ENCODE measurements around the gene CFAP299. TPM values are rescaled to one million over a fixed set of nuclear protein-coding genes. Genes with fewer than 3 reads are reported as not detected.

CFAP299 gene
- total and polyA plus RNA-seq, 4 donors = 3.0 to 9.0 (median 4.6) TPM

DNA sequence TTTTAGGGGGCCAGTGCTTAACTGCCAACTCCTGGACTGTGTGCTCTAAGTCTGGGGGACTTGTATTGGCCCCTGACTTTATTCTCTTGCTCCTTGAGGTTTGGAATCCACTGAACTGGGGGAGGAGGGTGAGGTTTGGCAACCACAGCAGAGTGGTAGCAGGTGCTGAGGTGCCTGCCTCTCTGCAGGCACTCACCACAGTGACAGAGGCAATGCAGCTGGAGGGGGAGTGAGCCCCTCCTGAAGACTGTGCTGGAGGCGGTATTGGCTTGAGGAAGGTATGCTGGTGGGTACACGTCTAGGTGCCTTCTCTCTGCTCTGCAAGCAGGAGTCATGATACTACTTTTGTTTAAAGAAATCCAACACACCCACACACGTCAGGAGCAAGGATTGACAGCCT, 24.6 kb downstream of the CFAP299 start:
- Histone ChIP-seq H3K36me3 (ENCODE audit: control insufficient read depth, insufficient read depth, low read length) (no peaks in the 10 kb centered on the region), H3K27me3 (ENCODE audit: control insufficient read depth, insufficient read depth, low read length) (no peaks in the 10 kb centered on the region), H3K9me3 (ENCODE audit: control insufficient read depth, insufficient read depth, low read length) (no peaks in the 10 kb centered on the region), H3K4me3 (ENCODE audit: low read depth, low read length) (no peak overlapping the region), H3K4me1 (ENCODE audit: control insufficient read depth, insufficient read depth, low read length) (no peaks in the 10 kb centered on the region), H3K27ac (ENCODE audit: low read depth, low read length) (no peak overlapping the region)
- no peak for DNase-seq (ENCODE audit: low read depth in 4 of 6, low spot score in 6 of 6)
- WGBS (ENCODE audit: insufficient coverage) = no CpG with 5 or more reads among the region's 3 CpGs

DNA sequence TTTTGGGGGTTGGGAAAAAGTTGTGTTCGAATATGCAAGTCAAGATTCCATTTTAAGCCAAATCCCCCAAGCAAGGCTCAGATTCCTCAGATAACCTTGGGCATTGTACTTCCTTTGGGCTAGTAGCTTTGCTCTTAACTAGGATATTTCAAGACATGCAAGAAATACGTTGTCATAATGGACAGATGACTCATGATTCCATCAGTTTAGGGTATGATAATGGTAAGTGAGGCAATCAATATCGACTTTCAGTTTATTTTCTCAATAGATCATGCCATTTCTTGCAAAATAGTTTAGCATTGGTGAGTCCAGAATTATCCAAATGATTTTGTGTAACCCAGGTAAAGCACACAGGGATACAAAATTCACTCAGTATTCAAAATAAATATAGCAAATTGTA, 25.4 kb downstream of the CFAP299 start:
- Histone ChIP-seq H3K27ac (ENCODE audit: low read depth, low read length) (no peak overlapping the region), H3K36me3 (ENCODE audit: control insufficient read depth, insufficient read depth, low read length) (no peaks in the 10 kb centered on the region), H3K4me3 (ENCODE audit: low read depth, low read length) (no peak overlapping the region), H3K4me1 (ENCODE audit: control insufficient read depth, insufficient read depth, low read length) (no peaks in the 10 kb centered on the region), H3K9me3 (ENCODE audit: control insufficient read depth, insufficient read depth, low read length) (no peaks in the 10 kb centered on the region), H3K27me3 (ENCODE audit: control insufficient read depth, insufficient read depth, low read length) (no peaks in the 10 kb centered on the region)
- no CpG with 5 or more reads among the region's 3 CpGs for WGBS (ENCODE audit: insufficient coverage)
- DNase-seq (ENCODE audit: low read depth in 4 of 6, low spot score in 6 of 6) = no peak

DNA sequence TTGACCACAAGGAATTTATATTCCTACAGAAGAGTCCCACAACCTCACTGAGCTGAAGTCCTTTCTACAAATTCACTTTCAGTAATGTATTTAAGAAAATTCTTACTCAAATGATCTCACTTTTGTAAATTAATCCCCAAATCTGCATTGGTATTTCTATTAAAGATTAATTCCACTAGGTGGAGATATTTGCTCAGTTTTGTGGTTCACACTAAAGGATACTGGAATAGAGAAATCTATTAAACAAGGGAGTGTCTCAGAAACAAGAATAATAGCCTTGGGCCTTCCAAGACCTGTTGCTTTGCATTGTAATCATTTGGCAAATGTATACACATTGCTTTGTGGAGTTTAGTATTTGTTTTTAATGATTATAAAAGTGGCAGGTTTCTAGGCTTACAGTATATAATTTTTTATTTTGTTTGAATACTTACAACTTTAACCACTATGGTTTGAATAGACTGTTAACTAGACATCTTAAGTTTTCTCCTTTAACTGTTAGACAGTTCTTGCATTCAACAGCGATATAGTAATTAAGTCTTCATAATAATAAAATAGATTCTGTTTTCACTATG, 25.9 kb downstream of the CFAP299 start:
- no peaks in the 10 kb centered on the region for H3K4me1 ChIP-seq (ENCODE audit: control insufficient read depth, insufficient read depth, low read length)
- peak in 4 of 6 donors; percentile 18 to 87 (median 48) for DNase-seq (ENCODE audit: low read depth in 4 of 6, low spot score in 6 of 6)
- no CpG with 5 or more reads among the region's 1 CpG for WGBS (ENCODE audit: insufficient coverage)
- H3K27me3 ChIP-seq (ENCODE audit: control insufficient read depth, insufficient read depth, low read length) = no peaks in the 10 kb centered on the region
- H3K9me3 ChIP-seq (ENCODE audit: control insufficient read depth, insufficient read depth, low read length) = no peaks in the 10 kb centered on the region
- H3K36me3 ChIP-seq (ENCODE audit: control insufficient read depth, insufficient read depth, low read length) = no peaks in the 10 kb centered on the region
- H3K27ac ChIP-seq (ENCODE audit: low read depth, low read length) = no peak overlapping the region
- no peak overlapping the region for H3K4me3 ChIP-seq (ENCODE audit: low read depth, low read length)

DNA sequence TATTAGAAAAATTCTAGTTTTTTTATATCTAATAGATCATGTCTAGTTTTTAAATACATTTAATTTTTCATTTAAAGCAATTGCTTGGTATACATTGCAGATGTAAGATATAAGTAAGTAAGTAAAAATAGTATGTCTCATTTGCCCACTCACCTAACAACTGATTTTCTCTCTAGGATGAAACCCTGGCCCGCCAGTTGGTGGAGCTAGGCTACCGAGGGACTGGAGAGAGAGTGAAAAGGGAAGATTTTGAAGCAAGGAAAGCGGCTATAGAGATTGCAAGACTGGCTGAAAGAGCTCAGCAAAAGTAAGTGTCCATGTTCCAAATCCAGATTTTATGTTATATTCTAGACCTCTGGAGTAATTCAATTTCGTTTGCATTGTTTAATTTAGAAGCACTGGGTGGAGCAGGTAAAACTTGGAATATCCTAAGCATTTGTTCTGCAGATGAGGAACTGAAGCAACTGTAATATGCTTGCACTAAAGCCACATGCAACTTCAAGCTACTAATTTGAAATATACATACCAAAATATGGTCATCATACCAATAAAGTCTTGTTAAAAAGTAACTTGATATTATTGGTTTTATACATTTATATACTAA, 27.1 kb downstream of the CFAP299 start:
- Histone ChIP-seq H3K27me3 (ENCODE audit: control insufficient read depth, insufficient read depth, low read length) (no peaks in the 10 kb centered on the region), H3K27ac (ENCODE audit: low read depth, low read length) (no peak overlapping the region), H3K4me3 (ENCODE audit: low read depth, low read length) (no peak overlapping the region), H3K9me3 (ENCODE audit: control insufficient read depth, insufficient read depth, low read length) (no peaks in the 10 kb centered on the region), H3K4me1 (ENCODE audit: control insufficient read depth, insufficient read depth, low read length) (no peaks in the 10 kb centered on the region), H3K36me3 (ENCODE audit: control insufficient read depth, insufficient read depth, low read length) (no peaks in the 10 kb centered on the region)
- 40% methylated on average over 1 of the region's 4 CpGs for WGBS (ENCODE audit: insufficient coverage)
- DNase-seq (ENCODE audit: low read depth in 4 of 6, low spot score in 6 of 6) = peak in 5 of 6 donors; percentile 42 to 91 (median 53)

DNA sequence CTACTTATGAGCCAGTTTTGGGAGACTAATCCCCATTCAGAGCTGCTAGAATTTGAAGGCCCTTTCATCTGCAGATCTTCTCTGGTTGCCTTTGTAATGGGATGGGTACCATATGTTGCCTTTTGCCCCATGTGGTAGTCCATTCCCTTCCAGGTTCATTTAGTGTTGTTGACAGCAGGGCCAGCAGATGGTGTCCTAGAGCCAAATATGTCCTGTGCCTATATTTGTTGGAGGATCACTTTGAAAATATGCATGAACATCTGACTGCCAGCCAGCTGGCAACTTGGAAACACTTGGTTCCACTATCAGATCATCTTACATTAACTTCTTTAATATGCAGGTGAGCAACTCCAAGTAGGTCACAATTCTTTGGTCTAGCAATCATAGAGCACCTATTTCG, 30.4 kb downstream of the CFAP299 start:
- peak in 4 of 6 donors; percentile 17 to 73 (median 44) for DNase-seq (ENCODE audit: low read depth in 4 of 6, low spot score in 6 of 6)

DNA sequence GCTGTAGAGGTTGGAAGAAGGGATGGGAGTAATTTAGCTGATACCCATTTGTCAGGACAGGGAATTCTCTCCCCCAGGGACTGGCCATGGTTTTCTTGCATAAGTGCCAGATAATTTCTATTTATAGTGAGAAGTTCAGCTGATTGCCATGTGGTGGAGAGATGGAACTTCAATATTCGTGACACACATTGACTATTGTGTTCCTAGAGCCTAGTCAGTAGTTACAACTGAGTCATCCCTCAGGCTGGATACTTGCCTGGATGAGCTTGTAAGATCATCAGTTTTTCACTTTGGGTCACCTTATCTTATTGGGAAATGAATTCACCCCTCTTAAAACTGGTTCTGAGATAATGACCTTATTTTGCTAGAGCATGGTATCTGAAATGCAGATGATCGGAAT, 32.2 kb downstream of the CFAP299 start:
- no peak overlapping the region for H3K4me3 ChIP-seq (ENCODE audit: low read depth, low read length)
- 100% methylated on average over 2 of the region's 2 CpGs for WGBS (ENCODE audit: insufficient coverage)
- H3K36me3 ChIP-seq (ENCODE audit: control insufficient read depth, insufficient read depth, low read length) = no peaks in the 10 kb centered on the region
- no peaks in the 10 kb centered on the region for H3K4me1 ChIP-seq (ENCODE audit: control insufficient read depth, insufficient read depth, low read length)
- no peak for DNase-seq (ENCODE audit: low read depth in 4 of 6, low spot score in 6 of 6)
- no peak overlapping the region for H3K27ac ChIP-seq (ENCODE audit: low read depth, low read length)
- no peaks in the 10 kb centered on the region for H3K27me3 ChIP-seq (ENCODE audit: control insufficient read depth, insufficient read depth, low read length)
- H3K9me3 ChIP-seq (ENCODE audit: control insufficient read depth, insufficient read depth, low read length) = no peaks in the 10 kb centered on the region

More for the DNA sequence above, 30.4 kb downstream of the CFAP299 start:
- WGBS (ENCODE audit: insufficient coverage) = no CpG with 5 or more reads among the region's 1 CpG
- Histone ChIP-seq H3K27me3 (ENCODE audit: control insufficient read depth, insufficient read depth, low read length) (no peaks in the 10 kb centered on the region), H3K4me3 (ENCODE audit: low read depth, low read length) (no peak overlapping the region), H3K27ac (ENCODE audit: low read depth, low read length) (no peak overlapping the region), H3K9me3 (ENCODE audit: control insufficient read depth, insufficient read depth, low read length) (no peaks in the 10 kb centered on the region), H3K4me1 (ENCODE audit: control insufficient read depth, insufficient read depth, low read length) (no peaks in the 10 kb centered on the region), H3K36me3 (ENCODE audit: control insufficient read depth, insufficient read depth, low read length) (no peaks in the 10 kb centered on the region)

DNA sequence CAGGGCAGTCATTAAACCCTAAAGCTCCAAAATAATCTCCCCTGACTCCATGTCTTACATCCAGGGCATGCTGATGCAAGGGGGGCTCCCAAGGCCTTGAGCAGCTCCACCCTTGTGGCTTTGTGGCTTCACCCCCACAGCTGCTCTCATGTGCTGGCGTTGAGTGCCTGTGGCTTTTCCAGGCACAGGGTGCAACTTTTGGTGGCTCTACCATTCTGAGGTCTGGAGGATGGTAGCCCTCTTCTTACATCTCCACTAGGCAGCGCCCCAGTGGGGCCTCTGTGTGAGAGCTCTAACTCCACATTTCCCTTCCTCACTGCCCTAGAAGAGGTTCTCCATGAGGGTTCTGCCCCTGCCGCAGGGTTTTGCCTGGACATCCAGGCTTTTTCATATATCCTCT, 35.1 kb downstream of the CFAP299 start:
- Histone ChIP-seq H3K27ac (ENCODE audit: low read depth, low read length) (no peak overlapping the region), H3K36me3 (ENCODE audit: control insufficient read depth, insufficient read depth, low read length) (no peaks in the 10 kb centered on the region), H3K4me3 (ENCODE audit: low read depth, low read length) (no peak overlapping the region), H3K9me3 (ENCODE audit: control insufficient read depth, insufficient read depth, low read length) (no peaks in the 10 kb centered on the region), H3K27me3 (ENCODE audit: control insufficient read depth, insufficient read depth, low read length) (no peaks in the 10 kb centered on the region), H3K4me1 (ENCODE audit: control insufficient read depth, insufficient read depth, low read length) (no peaks in the 10 kb centered on the region)
- 87% methylated on average over 3 of the region's 3 CpGs for WGBS (ENCODE audit: insufficient coverage)
- no peak for DNase-seq (ENCODE audit: low read depth in 4 of 6, low spot score in 6 of 6)

DNA sequence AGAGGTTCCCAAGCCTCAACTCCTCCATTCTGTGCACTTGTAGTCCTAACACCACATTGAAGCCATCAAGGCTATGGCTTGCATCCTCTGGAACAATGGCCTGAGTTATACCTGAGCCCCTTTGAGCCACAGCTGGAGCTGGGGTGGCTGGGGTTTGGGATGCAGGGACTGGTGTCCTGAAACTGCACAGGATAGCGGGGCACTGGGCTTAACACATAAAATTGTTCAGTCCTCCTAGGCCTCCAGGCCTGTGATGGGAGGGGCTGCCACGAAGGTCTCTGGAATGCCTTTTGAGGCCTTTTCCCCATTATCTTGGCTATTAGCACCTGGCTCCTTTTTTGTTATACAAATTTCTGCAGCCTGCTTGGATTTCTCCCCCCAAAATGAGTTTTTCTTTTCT, 35.5 kb downstream of the CFAP299 start:
- H3K9me3 ChIP-seq (ENCODE audit: control insufficient read depth, insufficient read depth, low read length) = no peaks in the 10 kb centered on the region
- no peaks in the 10 kb centered on the region for H3K36me3 ChIP-seq (ENCODE audit: control insufficient read depth, insufficient read depth, low read length)
- WGBS (ENCODE audit: insufficient coverage) = 100% methylated on average over 2 of the region's 2 CpGs
- no peak for DNase-seq (ENCODE audit: low read depth in 4 of 6, low spot score in 6 of 6)
- no peak overlapping the region for H3K27ac ChIP-seq (ENCODE audit: low read depth, low read length)
- H3K4me1 ChIP-seq (ENCODE audit: control insufficient read depth, insufficient read depth, low read length) = no peaks in the 10 kb centered on the region
- H3K4me3 ChIP-seq (ENCODE audit: low read depth, low read length) = no peak overlapping the region
- H3K27me3 ChIP-seq (ENCODE audit: control insufficient read depth, insufficient read depth, low read length) = no peaks in the 10 kb centered on the region

DNA sequence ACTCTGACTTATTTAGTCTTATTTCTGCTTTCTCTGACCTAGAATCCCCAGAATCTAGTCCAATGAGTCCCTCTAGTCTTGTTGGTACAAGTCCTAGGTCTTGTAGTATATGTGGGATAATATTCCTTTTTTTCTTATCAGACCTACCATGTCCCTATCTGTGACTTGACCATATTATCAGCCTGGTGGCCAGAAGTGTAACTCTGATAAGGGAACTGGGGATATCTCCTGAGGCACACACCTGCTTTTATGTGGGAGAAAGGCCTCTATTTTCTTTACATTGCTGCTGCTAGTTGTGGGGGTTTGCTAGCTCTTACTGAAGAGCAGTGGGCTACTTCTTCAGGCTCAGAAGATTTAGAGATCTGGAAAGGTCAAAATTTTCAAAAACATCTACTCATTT, 38.6 kb downstream of the CFAP299 start:
- no peak for DNase-seq (ENCODE audit: low read depth in 4 of 6, low spot score in 6 of 6)
- Histone ChIP-seq H3K27ac (ENCODE audit: low read depth, low read length) (no peak overlapping the region), H3K36me3 (ENCODE audit: control insufficient read depth, insufficient read depth, low read length) (no peaks in the 10 kb centered on the region), H3K27me3 (ENCODE audit: control insufficient read depth, insufficient read depth, low read length) (no peaks in the 10 kb centered on the region), H3K4me1 (ENCODE audit: control insufficient read depth, insufficient read depth, low read length) (no peaks in the 10 kb centered on the region), H3K9me3 (ENCODE audit: control insufficient read depth, insufficient read depth, low read length) (no peaks in the 10 kb centered on the region), H3K4me3 (ENCODE audit: low read depth, low read length) (no peak overlapping the region)

DNA sequence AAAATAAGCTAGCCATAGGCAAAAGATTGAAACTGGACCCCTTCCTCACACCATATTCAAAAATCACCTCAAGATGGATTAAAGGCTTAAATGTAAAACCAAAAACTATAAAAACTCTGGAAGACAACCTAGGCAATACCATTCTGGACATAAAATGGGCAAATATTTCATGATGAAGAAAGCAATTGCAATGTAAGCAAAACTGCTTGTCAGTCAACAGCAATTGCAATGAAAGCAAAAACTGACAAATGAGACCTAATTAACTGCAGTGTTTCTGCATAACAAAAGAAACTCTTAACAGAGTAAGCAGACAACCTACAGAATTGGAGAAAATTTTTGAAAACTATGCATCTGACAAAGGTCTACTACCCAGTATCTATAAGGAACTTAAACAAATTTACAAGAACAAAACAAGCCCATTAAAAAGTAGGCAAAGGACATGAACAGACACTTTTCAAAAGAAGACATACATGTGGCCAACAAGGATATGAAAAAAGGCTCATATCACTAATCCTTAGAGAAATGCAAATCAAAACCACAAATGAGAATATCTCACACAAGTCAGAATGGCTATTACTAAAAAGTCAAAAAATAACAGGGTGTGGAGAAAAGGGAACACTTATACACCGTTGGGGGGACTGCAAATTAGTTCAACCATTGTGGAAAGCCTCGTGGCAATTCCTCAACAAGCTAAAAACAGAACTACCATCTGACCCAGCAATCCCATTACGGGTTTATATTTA, 46.7 kb downstream of the CFAP299 start:
- DNase-seq (ENCODE audit: low read depth in 4 of 6, low spot score in 6 of 6) = no peak
- Histone ChIP-seq H3K27ac (ENCODE audit: low read depth, low read length) (no peak overlapping the region), H3K9me3 (ENCODE audit: control insufficient read depth, insufficient read depth, low read length) (no peaks in the 10 kb centered on the region), H3K27me3 (ENCODE audit: control insufficient read depth, insufficient read depth, low read length) (no peaks in the 10 kb centered on the region), H3K4me1 (ENCODE audit: control insufficient read depth, insufficient read depth, low read length) (no peaks in the 10 kb centered on the region), H3K36me3 (ENCODE audit: control insufficient read depth, insufficient read depth, low read length) (no peaks in the 10 kb centered on the region), H3K4me3 (ENCODE audit: low read depth, low read length) (no peak overlapping the region)
- WGBS (ENCODE audit: insufficient coverage) = no CpG with 5 or more reads among the region's 3 CpGs
